Hepatocyte (in vitro differentiated cells): ENCODE data around the gene RBM28. TPM values are rescaled to one million over a fixed set of nuclear protein-coding genes. Genes with fewer than 3 reads are reported as not detected.
A peak's percentile ranks its signal among the peaks of the same experiment; 100 is the strongest.

ENCODE experiments used
- DNase-seq: peaks from one replicate; pipeline ENCODE4 v3.0.0-alpha.2; 2016; ENCODE audit warnings: low spot score
- H2AFZ ChIP-seq: fragments of 200-600 bp; sonication (generic); 2 replicates; pipeline ENCODE4 v1.6.0; 2016; ENCODE audit warnings: antibody characterized with exemption, mild to moderate bottlenecking
- H3K27ac ChIP-seq: fragments of 200-600 bp; sonication (generic); 2 replicates; pipeline ENCODE4 v1.5.1; 2016; ENCODE audit warnings: mild to moderate bottlenecking
- H3K27me3 ChIP-seq: fragments of 200-600 bp; sonication (generic); 2 replicates; pipeline ENCODE4 v1.6.1; 2016
- H3K36me3 ChIP-seq: fragments of 200-600 bp; sonication (generic); replicated peaks from 2 replicates; pipeline ENCODE4 v1.5.1; 2016; ENCODE audit warnings: low read depth; ENCODE audit not compliant: insufficient read depth
- H3K4me1 ChIP-seq: fragments of 200-600 bp; sonication (generic); 2 replicates; pipeline ENCODE4 v1.5.1; 2016; ENCODE audit warnings: mild to moderate bottlenecking, moderate library complexity; ENCODE audit not compliant: insufficient read depth
- H3K4me2 ChIP-seq: fragments of 200-600 bp; sonication (generic); 2 replicates; pipeline ENCODE4 v1.6.0; 2016
- H3K4me3 ChIP-seq: fragments of 200-600 bp; sonication (generic); 2 replicates; pipeline ENCODE4 v1.5.1; 2016; ENCODE audit warnings: mild to moderate bottlenecking
- H3K79me2 ChIP-seq: fragments of 200-600 bp; sonication (generic); 2 replicates; pipeline ENCODE4 v1.6.0; 2017; ENCODE audit warnings: mild to moderate bottlenecking
- H3K9me2 ChIP-seq: fragments of 200-600 bp; sonication (generic); replicated peaks from 2 replicates; pipeline ENCODE4 v1.6.0; 2017; ENCODE audit warnings: mild to moderate bottlenecking; ENCODE audit not compliant: insufficient read depth
- H3K9me3 ChIP-seq: fragments of 200-600 bp; sonication (generic); 2 replicates; pipeline ENCODE4 v1.5.1; 2016; ENCODE audit warnings: low read depth, mild to moderate bottlenecking
- H4K20me1 ChIP-seq: fragments of 200-600 bp; sonication (generic); 2 replicates; pipeline ENCODE4 v1.6.0; 2016; ENCODE audit warnings: mild to moderate bottlenecking; ENCODE audit not compliant: insufficient read depth, poor library complexity, severe bottlenecking
- CTCF ChIP-seq: fragments of 200-600 bp; sonication (generic); IDR thresholded peaks from 2 replicates; pipeline ENCODE4 v1.5.1; 2016; ENCODE audit warnings: antibody characterized with exemption, mild to moderate bottlenecking; ENCODE audit not compliant: poor library complexity
- EZH2 ChIP-seq: fragments of 200-600 bp; sonication (generic); IDR thresholded peaks from 2 replicates; pipeline ENCODE4 v1.6.1; 2016; ENCODE audit warnings: antibody characterized with exemption, mild to moderate bottlenecking, borderline replicate concordance
- EZH2phosphoT487 ChIP-seq: fragments of 200-600 bp; sonication (generic); IDR thresholded peaks from one replicate; pipeline ENCODE4 v1.6.1; 2018; ENCODE audit warnings: antibody characterized with exemption, mild to moderate bottlenecking, low read depth, moderate library complexity; ENCODE audit not compliant: unreplicated experiment, severe bottlenecking
- WGBS: methylation state at CpG from one replicate; pipeline ENCODE4 v1.1.6; 2016; ENCODE audit warnings: low lambda C conversion rate; ENCODE audit errors: missing lambda C conversion rate; 5-methylcytosine and 5-hydroxymethylcytosine counted together
- polyA plus RNA-seq: library from polyadenylated mRNA; unstranded; fragments of >200 nt; fragmentation: Nextera tagmentation; extraction: Ambion mirVana; gene quantifications from 2 replicates; pipeline ENCODE4 v1.2.1, GENCODE V29; 2016
- total RNA-seq: library from RNA; depleted of rRNA; stranded (reverse); fragments of >200 nt; gene quantifications from 2 replicates; pipeline ENCODE4 v1.2.3, GENCODE V29; 2014

Gene RBM28
- total and polyA plus RNA-seq, 2 experiments from 2014 or later, result 19.3 to 26.4 TPM

GRCh38 chr7:128352636-128353035 lies 8.9 kb upstream of the RBM28 start:
- no peak for DNase-seq
- no peaks in the 10 kb centered on the region for H3K9me3 ChIP-seq
- H3K27me3 ChIP-seq, result peaks cover 51% of the 10 kb centered on the region
- H4K20me1 ChIP-seq, result no peaks in the 10 kb centered on the region
- no peak overlapping the region for H2AFZ ChIP-seq
- no peak overlapping the region for H3K4me2 ChIP-seq
- no peaks in the 10 kb centered on the region for H3K4me1 ChIP-seq
- no peak overlapping the region for H3K4me3 ChIP-seq
- H3K27ac ChIP-seq, result no peak overlapping the region
- no peaks in the 10 kb centered on the region for H3K36me3 ChIP-seq
- no peaks in the 10 kb centered on the region for H3K9me2 ChIP-seq
- H3K79me2 ChIP-seq, result no peaks in the 10 kb centered on the region
- WGBS, result 75% methylated on average over 8 of the region's 8 CpGs
- TF ChIP-seq EZH2phosphoT487, result no peak
- no peak for TF ChIP-seq CTCF
- TF ChIP-seq EZH2, result no peak

- H3K9me2 ChIP-seq, result no peaks in the 10 kb centered on the region
- H3K9me3 ChIP-seq, result no peaks in the 10 kb centered on the region
- no peaks in the 10 kb centered on the region for H3K79me2 ChIP-seq
- no peak overlapping the region for H2AFZ ChIP-seq
- no peak overlapping the region for H3K4me2 ChIP-seq
- peak; percentile 63 for DNase-seq
- H3K27ac ChIP-seq, result no peak overlapping the region
- no peaks in the 10 kb centered on the region for H3K36me3 ChIP-seq
- TF ChIP-seq CTCF, result peak; percentile 40
- TF ChIP-seq EZH2, result peak; percentile 14
- no peak for TF ChIP-seq EZH2phosphoT487
- no peaks in the 10 kb centered on the region for H4K20me1 ChIP-seq
- H3K4me3 ChIP-seq, result no peak overlapping the region
- WGBS, result 36% methylated on average over 19 of the region's 34 CpGs
- H3K27me3 ChIP-seq, result peaks cover 51% of the 10 kb centered on the region
- no peaks in the 10 kb centered on the region for H3K4me1 ChIP-seq
Observed at GRCh38 chr7:128352153-128352537, 8.4 kb upstream of the RBM28 start.

- TF ChIP-seq EZH2 (peak; percentile 30), CTCF (no peak)
- no peaks in the 10 kb centered on the region for H3K4me1 ChIP-seq
- DNase-seq, result no peak
- no peaks in the 10 kb centered on the region for H3K36me3 ChIP-seq
- H4K20me1 ChIP-seq, result no peaks in the 10 kb centered on the region
- no peak overlapping the region for H3K4me3 ChIP-seq
- H3K79me2 ChIP-seq, result no peaks in the 10 kb centered on the region
- peak overlapping the region; percentile 33 for H3K4me2 ChIP-seq
- no peaks in the 10 kb centered on the region for H3K9me3 ChIP-seq
- peaks cover 51% of the 10 kb centered on the region for H3K27me3 ChIP-seq
- WGBS, result 45% methylated on average over 51 of the region's 97 CpGs
- H3K27ac ChIP-seq, result no peak overlapping the region
- H2AFZ ChIP-seq, result no peak overlapping the region
- H3K9me2 ChIP-seq, result no peaks in the 10 kb centered on the region
Observed at GRCh38 chr7:128351296-128352152, 7.8 kb upstream of the RBM28 start.
